Activated T-cell treated with anti-CD3 and anti-CD28 coated beads, Interleukin-2, amount 50 U/mL, for 48 hours (primary cell): Measurements from ENCODE around the gene MPLKIP.
"Not testable (repeated sequence)": the region's sequence is repeated elsewhere in the genome, so short reads cannot be mapped to it uniquely, and the experiment has no call there.

Experiments used
- DNase-seq, 2 experiments: peaks; one replicate each; pipeline ENCODE4 v3.0.0-alpha.2; 2020

Gene MPLKIP

DNA sequence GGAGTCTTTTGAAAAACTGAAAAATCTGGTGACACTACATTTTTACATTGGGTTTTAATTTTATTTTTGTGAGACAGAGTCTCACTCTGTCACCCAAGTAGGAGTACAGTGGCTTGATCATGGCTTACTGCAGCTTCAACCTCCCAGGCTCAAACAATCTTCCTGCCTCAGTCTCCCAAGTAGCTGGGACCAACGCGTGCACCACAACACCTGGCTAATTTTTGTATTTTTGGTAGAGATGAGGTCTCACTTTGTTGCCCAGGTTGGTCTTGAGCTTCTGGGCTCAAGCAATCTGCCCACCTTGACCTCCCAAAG, 11.5 kb downstream of the MPLKIP start:
- no peak for DNase-seq

DNA sequence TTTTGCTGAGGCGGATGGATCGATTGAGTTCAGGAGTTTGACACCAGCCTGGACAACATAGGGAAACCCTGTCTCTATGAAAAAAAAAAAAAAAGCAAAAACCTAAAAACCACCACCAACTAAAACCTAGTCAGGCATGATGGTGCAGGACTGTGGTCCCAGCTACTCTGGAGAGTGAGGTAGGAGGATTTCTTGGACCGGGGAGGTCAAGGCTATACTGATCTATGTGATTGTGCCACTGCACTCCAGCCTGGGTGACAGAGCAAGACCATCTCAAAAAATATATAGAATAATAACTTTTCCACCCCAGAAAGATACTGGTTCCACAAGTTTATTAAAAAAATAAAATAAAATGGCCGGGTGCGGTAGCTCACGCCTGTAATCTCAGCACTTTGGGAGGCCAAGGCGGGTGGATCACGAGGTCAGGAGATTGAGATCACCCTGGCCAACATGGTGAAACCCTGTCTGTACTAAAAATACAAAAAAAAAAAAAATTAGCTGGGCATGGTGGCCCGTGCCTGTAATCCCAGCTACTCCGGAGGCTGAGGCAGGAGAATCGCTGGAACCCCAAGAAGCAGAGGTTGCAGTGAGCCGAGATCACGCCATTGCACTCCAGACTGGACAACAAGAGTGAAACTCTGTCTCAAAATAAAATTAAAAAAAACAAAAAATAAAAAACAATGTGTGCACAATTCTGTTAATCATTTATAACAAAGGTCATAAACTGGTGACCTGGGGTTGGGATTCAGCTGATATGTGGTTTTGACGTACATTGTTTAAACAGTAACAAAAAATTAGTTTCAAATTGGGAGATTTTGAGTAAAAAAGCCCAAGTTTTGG, 12.1 kb downstream of the MPLKIP start:
- DNase-seq = not testable (repeated sequence)

DNA sequence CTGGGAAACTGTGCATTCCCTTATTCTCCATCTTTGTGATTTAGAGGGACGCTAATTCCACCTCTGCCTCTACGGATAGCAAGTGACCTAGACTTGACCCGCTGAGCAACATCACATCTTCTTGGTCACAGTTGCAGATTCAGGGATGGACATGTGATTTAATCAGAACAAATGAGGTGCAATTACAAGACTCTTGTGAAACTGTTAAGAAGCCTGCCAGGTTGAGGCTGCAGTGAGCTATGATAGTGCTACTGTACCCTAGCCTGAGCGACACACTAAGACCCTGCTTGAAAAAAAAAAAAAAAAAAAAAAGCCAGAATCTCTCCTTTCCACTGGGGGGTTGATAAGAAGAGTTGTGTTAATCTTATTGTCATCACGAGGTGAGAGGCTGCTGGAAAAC, 14.4 kb downstream of the MPLKIP start:
- DNase-seq = no peak

DNA sequence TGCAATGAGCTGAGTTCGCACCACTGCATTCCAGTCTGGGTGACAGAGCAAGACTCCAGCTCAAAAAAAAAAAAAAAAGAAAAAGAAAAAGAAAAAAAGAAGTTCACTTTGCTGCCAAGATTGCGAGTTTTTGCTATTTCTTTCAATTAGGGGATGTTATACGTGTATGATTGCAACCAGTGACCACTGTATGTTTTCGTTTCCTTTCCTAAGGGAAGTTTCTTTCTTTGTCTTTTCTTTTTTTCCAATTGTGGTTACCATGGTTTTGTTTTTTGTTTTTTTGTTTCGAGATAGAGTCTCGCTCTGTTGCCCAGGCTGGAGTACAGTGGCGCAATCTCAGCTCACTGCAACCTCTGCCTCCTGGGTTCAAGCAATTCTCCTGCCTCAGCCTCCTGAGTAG, 16.2 kb downstream of the MPLKIP start:
- DNase-seq = not testable (repeated sequence)

DNA sequence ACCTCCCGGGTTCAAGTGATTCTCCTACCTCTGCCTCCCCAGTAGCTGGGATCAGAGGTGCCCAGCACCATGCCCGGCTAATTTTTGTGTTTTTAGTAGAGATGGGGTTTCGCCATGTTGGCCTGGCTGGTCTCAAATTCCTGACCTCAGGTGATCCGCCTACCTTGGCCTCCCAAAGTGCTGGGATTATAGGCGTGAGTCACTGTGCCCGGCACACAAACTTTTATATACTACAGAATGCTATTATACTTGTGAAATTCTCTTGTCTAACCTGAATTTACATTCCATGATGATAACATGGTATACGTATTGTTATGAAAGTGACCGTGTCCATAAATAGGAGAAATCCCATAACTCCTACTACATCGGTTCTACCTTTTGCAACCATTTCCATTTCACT, 17.2 kb downstream of the MPLKIP start:
- DNase-seq = not testable (repeated sequence)

DNA sequence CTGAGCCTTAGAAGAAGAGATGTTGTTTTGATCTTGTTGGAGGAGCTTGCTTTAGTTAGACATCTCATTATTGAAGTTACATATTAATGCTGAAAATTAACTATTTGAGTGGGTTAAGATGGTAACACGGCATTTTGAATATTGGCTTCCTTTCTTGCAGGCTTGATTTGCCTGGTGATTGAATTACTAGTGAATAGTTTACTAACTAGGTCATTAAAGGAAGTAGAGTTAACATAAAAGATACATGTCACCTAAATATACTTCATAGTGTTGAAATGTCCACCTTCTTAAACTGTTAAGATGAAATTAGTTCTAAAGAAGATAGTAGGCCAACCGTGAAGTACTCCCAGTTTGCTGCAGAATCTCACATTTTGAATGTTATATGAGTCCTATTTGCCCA, 18.5 kb downstream of the MPLKIP start:
- no peak for DNase-seq

DNA sequence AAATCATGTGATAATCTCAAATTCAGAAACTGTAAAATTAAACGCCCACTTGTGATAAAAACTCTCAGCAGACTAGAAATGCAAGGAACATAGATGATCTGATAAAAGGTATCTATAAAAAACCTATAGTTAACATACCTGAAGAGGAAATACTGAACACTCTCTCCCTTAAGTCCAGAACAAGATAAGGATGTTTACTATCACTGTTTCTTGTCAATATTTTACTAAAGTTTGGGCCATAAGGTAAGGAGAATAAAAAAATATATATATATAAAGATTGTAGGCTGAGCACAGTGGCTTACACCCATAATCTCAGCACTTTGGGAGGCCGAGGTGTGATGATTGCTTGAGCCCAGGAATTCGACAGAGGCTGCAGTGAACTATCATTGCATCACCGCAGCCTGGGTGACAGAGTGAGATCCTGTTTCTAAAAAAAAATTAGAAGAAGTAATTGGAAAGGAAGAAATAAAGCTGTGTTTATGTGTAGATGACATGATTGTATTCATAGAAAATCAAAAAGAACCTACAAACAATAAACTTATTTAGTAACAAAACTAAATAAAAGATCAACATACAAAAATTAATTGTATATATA, 28.4 kb downstream of the MPLKIP start:
- no peak for DNase-seq

DNA sequence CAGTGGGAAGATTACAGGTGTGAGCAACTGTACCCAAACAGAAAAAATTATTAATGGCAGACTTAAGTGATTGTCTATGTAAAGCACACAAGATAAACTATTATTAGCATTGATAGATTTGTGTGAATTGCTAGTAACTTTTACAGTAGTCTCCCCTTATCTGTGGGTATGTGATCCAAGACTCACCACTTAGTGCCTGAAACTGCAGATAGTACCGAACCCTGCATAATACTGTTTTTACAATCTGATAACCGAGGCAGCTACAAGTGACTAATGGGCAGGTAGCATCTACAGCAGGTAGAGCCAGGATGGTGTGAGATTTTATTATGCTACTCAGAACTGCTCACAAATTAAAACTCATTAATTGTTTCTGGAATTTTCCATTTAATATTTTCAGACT, 31.5 kb downstream of the MPLKIP start:
- no peak for DNase-seq

DNA sequence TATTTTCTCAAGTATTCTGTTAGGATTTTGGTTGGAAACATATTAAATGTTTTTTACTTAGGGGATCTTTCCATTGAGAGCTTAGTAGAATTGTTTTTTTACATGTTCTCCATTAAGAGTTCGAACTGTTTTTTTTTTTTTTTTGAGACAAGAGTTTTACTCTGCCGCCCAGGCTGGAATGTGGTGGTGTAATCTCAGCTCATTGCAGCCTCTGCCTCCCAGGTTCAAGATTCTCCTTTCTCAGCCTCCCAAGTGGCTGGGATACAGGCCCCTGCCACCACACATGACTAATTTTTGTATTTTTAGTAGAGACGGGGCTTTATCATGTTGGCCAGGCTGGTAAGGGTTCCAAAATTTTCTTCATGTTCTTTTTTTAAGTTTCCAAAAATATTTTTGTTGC, 33.2 kb downstream of the MPLKIP start:
- no peak for DNase-seq

DNA sequence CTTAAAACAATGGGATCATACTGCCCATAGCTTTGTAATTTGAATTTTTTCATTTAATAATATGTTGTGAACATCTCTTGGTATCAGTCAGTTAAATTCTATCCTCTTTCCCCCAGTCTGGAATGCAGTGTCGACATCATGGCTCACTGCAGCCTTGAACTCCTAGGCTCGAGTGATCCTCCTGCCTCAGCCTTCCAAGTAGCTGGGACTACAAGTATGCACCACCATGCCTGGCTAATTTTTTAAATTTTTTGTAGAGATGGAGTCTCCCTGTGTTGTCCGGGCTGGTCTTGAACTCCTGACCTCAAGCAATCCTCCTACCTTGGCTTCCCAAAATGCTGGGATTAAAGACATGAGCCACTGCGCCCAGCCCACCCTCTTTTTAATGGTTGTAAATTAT, 34.6 kb downstream of the MPLKIP start:
- DNase-seq = no peak

DNA sequence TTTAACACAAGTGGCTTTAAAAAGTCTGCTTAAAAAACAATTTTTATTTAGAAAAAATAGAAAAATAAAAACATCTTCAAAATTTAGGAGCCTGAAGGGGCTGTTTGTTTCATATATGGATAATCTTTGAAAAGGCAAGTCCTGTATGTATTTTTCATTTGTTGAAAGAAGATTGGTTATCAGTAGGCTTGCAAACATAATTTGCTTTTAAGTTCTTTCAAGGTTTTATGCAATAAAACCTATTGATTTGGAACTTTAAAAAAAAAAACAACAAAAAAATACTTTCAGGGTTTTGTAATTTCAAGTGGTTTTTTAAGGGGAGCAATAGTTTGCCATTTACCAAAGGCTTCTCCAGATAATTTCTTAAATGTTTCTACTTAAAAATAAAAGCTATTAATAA, 35.6 kb downstream of the MPLKIP start:
- DNase-seq = no peak

DNA sequence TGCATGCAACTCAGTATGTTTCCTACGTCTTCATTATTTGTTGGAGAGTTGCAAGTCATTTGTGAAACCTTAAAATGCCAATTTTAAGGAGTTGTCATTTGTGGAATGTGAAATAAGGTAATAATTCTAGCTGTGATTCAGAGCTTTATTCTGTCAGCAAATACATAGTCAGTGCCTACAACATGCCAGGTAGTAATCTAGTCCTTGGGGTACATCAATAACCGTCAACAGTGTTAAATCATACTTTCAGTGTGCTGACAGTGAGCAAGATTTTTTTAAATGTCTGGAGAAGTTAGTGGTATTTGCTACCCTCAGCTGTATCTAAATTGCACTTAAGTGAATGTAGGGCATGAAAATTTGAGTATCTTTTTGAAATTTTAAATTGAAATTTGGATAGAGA, 36.7 kb downstream of the MPLKIP start:
- DNase-seq = no peak

DNA sequence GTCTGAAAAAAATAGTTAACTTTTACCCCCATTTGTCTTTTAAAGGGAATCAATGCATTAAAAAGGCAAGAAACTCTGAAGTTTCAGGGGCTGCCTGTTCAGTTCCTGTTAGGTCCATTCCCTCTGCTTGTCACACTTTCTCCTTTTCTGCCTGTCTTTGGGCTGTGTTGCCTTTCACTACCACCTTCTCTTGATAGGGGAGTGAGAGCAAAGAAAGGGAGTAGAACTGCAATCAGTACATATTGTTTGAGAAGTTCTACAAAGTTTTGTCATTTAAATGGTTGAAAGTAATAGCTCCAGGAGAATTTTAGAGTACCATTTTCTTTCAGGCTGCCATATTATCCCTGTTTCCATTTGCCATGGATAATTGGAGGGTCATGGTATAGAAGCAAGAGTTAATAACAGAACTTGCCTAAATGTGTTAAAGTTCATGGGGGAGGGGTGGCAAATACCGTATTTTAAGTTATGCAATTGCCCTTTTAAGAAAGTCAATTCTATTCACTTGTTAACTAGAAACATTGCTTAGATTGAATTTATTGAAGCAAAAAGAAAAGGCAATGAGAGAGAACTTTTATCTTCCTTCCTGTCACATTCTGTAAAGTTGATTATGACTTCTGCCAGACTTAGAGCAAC, 38.6 kb downstream of the MPLKIP start:
- DNase-seq = no peak

DNA sequence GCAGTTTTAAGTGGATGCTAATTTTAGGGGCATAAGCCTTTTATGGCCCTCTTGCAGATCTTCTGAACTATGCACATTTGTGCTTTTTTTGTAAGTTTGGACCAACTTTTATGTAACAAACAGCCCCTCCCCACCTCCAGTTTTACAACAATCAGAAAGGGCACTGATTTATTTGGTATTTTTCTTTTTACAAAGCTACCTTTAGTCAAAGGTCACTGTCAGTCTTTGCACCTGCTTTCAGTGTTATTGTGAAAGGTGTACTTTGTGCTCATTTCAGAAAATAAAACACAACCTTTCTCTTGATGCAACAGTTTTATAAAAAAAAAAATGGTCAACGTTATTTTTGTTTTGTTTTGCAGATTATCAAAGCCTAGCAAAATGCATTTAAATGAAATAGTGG, 39.2 kb downstream of the MPLKIP start:
- no peak for DNase-seq

DNA sequence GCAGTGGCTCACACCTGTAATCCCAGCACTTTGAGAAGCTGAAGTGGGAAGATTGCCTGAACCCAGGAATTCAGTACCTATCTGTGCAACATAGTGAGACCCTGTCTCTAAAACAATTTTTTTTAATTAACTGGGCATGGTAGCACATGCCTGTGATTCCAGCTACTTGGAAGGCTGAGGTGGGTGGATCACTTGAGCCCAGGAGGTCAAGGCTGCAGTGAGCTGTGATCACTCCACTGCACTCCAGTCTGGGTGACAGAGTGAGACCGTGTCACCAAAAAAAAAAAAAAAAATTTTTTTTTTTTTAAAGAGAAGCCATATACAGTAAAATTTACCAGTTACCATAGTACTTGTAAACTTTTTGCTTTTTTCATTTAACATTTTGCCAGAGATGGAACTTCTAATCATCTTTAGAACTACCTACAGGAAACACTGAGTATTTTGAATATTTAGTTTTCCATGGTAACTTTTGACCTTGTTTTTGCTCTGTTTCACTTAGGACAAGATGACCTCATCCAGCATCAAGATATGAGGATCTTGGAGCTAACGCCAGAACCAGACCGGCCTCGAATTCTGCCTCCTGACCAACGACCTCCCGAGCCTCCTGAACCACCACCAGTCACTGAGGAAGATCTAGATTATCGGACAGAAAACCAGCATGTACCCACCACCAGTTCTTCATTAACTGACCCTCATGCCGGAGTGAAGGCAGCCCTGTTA, 40.6 kb downstream of the MPLKIP start:
- DNase-seq = no peak

DNA sequence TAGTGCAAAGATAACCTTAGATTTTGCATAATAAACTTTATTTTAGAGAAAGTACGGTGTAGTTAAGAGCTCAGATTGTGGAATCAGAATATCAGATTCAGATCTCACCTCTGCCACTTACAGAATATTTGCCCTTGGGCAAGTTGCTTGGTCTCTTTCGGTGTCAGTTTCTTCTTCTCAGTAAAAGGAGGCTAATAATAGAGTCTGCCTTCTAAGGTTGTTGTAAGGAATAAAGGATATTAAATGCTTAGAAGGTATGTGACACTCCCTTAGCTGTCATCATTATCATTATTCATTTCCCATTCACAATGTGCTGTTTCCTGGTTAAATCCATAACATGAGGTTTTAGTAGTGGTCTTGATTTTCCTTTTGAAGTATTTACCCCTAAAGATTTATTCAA, 42.2 kb downstream of the MPLKIP start:
- no peak for DNase-seq

DNA sequence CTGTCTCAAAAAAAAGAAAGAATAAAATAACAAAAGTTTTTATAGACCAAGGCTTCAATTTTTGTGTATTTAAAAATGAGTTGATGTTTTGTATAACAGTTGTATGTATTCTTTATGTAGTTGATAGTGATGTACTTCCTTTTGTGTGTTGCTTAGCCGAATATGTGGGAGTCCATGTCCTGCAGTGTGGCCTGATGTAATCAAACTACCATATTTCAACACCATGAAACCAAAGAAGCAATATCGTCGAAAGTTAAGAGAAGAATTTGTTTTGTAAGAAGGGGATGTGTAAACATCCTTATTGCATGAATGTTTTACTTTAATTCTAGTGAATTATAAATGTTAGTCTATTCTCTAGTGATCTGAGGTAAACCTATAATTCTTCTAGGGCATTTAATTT, 56.6 kb downstream of the MPLKIP start:
- DNase-seq = no peak
